Measurements from ENCODE around the gene GPALPP1. TPM values are rescaled to one million over a fixed set of nuclear protein-coding genes. Genes with fewer than 3 reads are reported as not detected.

GPALPP1 gene
- total and polyA plus RNA-seq, 2 of the 4 experiments (the other 2 are of a cell fraction), result 10.6 to 12.5 TPM

DNA sequence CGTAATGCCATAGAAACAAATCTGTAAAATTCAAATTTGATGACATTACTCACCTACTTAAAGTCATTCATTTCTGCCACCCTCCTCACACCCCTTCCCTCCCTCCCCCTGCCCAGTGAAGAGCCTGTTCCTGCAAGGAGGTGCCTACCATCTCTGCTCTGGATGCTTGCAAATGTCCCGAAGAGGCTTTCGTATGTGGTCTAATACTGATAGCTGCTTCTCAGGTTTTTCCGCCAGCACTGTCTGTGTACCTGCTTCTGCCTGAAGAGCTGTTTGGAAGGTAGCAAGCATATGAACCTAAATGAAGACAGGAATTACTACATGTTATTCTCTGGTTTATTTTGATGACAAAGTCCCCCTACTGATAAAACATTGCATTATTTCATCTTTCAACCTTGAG, 57.1 kb downstream of the GPALPP1 start:
- intact Hi-C loops (cut with micrococcal nuclease), result no loop called here
- Histone ChIP-seq H2AK5ac (ENCODE audit: low read depth, low read length) (no peak overlapping the region), H3K36me3 (ENCODE audit: control insufficient read depth, insufficient read depth, low read length) (no peaks in the 10 kb centered on the region), H3K9me3 (ENCODE audit: control insufficient read depth, insufficient read depth, low read length) (no peaks in the 10 kb centered on the region), H2BK15ac (ENCODE audit: low read depth, low read length) (peak overlapping the region; percentile 34; the same call in 1 of the 3 replicates), H3K27me3 (ENCODE audit: control insufficient read depth, insufficient read depth, low read length) (no peaks in the 10 kb centered on the region), H2BK5ac (ENCODE audit: low read depth, low read length, poor library complexity, severe bottlenecking) (no peak overlapping the region), H3K9me1 (ENCODE audit: insufficient read depth, low read length) (0 out of 2 replicates have a peak, but pooled peaks cover 6% of the 10 kb centered on the region), H3K79me1 (ENCODE audit: low read depth in 1 of 2, low read length in 2 of 2) (no peaks in the 10 kb centered on the region), H3K56ac (ENCODE audit: extremely low read depth, insufficient read depth, low read length) (no peak overlapping the region), H3K4me3 (ENCODE audit: insufficient read depth, low read depth, low read length) (no peak overlapping the region), H2BK120ac (ENCODE audit: low read depth, low read length) (peak overlapping the region; percentile 90), H3K4ac (ENCODE audit: low read depth, low read length) (peak overlapping the region; percentile 6; the same call in 1 of the 2 replicates), H3K4me1 (ENCODE audit: control insufficient read depth, insufficient read depth, low read length) (peaks cover 11% of the 10 kb centered on the region), H3K27ac (ENCODE audit: insufficient read depth, low read length) (no peak overlapping the region), H3K9ac (ENCODE audit: low read depth, low read length) (0 out of 2 replicates have a peak overlapping the region, but pooled peaks have one; percentile 45), H2AK9ac (replicated peaks; ENCODE audit: low read depth, low read length, poor library complexity) (no peak overlapping the region), H3K14ac (replicated peaks; ENCODE audit: low read depth, low read length) (no peak overlapping the region), H4K91ac (ENCODE audit: insufficient read depth, low read depth, low read length) (peak overlapping the region; percentile 55; the same call in 1 of the 2 replicates), H3K23ac (ENCODE audit: low read depth, low read length) (0 out of 2 replicates have a peak overlapping the region, but pooled peaks have one; percentile 45), H2AFZ (replicated peaks; ENCODE audit: low read length, poor library complexity) (no peak overlapping the region), H4K5ac (ENCODE audit: low read depth, low read length) (peak overlapping the region; percentile 73), H4K20me1 (ENCODE audit: insufficient read depth, low read length) (no peaks in the 10 kb centered on the region), H3K4me2 (ENCODE audit: low read depth, low read length) (0 out of 2 replicates have a peak overlapping the region, but pooled peaks have one; percentile 84), H4K8ac (ENCODE audit: low read depth in 2 of 2, low read length in 2 of 2) (peak overlapping the region; percentile 14 to 23; a peak in 3 of 4 replicates), H2BK20ac (ENCODE audit: low read depth, low read length) (no peak overlapping the region; the same call in 1 of the 2 replicates), H3K18ac (ENCODE audit: low read depth, low read length) (peak overlapping the region; percentile 77)
- no peak for DNase-seq
- POLR2A ChIA-PET (ENCODE audit: unreplicated experiment), result interaction anchor here (0.7 kb wide), 1 partner anchor 97 kb away, joined by 8 read pairs; no protein-coding TSS in a partner anchor
- BruUV-seq (replicated peaks), result no TSS peak
- in situ Hi-C loops (cut with MboI; ENCODE audit: low sequenced_read_pairs), result no loop called here
- CTCF ChIA-PET, result interaction anchor here (0.7 to 2.2 kb wide), 14 partner anchors 11 to 297 kb away, joined by 3 to 21 read pairs (median 4); no protein-coding TSS in a partner anchor
- TF ChIP-seq POLR2A (IDR thresholded peaks at IDR 0.05; ENCODE audit: low read depth, low read length), result no peak
- no peak for TF ChIP-seq RFX5 (IDR thresholded peaks at IDR 0.05; ENCODE audit: low read depth, low read length)
- no peak for TF ChIP-seq CTCF (conservative IDR thresholded peaks at IDR 0.05; ENCODE audit: low read depth, low read length)
- no CpG with 5 or more reads among the region's 4 CpGs for WGBS, 2 experiments (ENCODE audit: extremely low coverage in 2 of 2, insufficient read length in 1 of 2)
- dilution Hi-C loops (cut with HindIII; ENCODE audit: low sequenced_read_pairs, unreplicated experiment), result no loop called here
- ATAC-seq (ENCODE audit: low read depth), result no peak

All from IMR-90 (cell line).